GM12878 (cell line): ENCODE data around the gene RDM1. TPM values are rescaled to one million over a fixed set of nuclear protein-coding genes. Genes with fewer than 3 reads are reported as not detected.

Source experiments
- BRCA1 ChIP-seq: IDR thresholded peaks from 2 replicates; pipeline ENCODE4 v1.6.1; 2011; ENCODE audit warnings: low read depth, low read length, improper control_type of control experiment
- CTCF ChIP-seq, 3 experiments: IDR thresholded peaks in 2 of 3; conservative IDR thresholded peaks in 1 of 3; 2 replicates each; pipeline ENCODE4 v1.5.1; 2011; ENCODE audit warnings: low read depth in 3 of 3, low read length in 3 of 3, mild to moderate bottlenecking in 3 of 3, control low read depth in 2 of 3, moderate library complexity in 2 of 3, inconsistent platforms in 1 of 3, mixed read lengths in 1 of 3; ENCODE audit not compliant: control insufficient read depth in 2 of 3, insufficient read depth in 1 of 3; ENCODE audit errors: extremely low read depth in 1 of 3
- DPF2 ChIP-seq: fragments of 450-650 bp; IDR thresholded peaks from 2 replicates; pipeline ENCODE4 v1.6.1; 2017; ENCODE audit warnings: mild to moderate bottlenecking
- E2F4 ChIP-seq: IDR thresholded peaks from 2 replicates; pipeline ENCODE4 v1.6.1; 2012; ENCODE audit warnings: low read depth, low read length, improper control_type of control experiment
- EED ChIP-seq: sonication (generic); IDR thresholded peaks from 2 replicates; pipeline ENCODE4 v1.6.1; 2016; ENCODE audit warnings: antibody characterized with exemption, low read depth
- ETV6 ChIP-seq, 2 experiments: fragments of 450-650 bp in 1 of 2; IDR thresholded peaks in 1 of 2; conservative IDR thresholded peaks in 1 of 2; 2 replicates each; pipeline ENCODE4 v1.6.1; 2014; ENCODE audit warnings: antibody characterized with exemption in 1 of 2, borderline replicate concordance in 1 of 2, low read depth in 1 of 2, mild to moderate bottlenecking in 1 of 2, moderate library complexity in 1 of 2
- HCFC1 ChIP-seq: fragments of 150-350 bp; IDR thresholded peaks from 2 replicates; pipeline ENCODE4 v1.6.1; 2014; ENCODE audit warnings: low read length
- HDGF ChIP-seq: fragments of 450-650 bp; IDR thresholded peaks from 2 replicates; pipeline ENCODE4 v1.6.1; 2016; ENCODE audit warnings: antibody characterized with exemption
- IKZF2 ChIP-seq, 2 experiments: fragments of 450-650 bp; IDR thresholded peaks; 2 replicates each; pipeline ENCODE4 v1.6.1; 2017; ENCODE audit warnings: mild to moderate bottlenecking in 2 of 2, moderate library complexity in 2 of 2
- JUNB ChIP-seq: IDR thresholded peaks from 2 replicates; pipeline ENCODE4 v1.6.1; 2016; ENCODE audit warnings: antibody characterized with exemption, mild to moderate bottlenecking
- KAT2A ChIP-seq: conservative IDR thresholded peaks from 2 replicates; pipeline ENCODE4 v1.6.1; 2011; ENCODE audit warnings: low read depth, low read length; ENCODE audit not compliant: control insufficient read depth
- MXI1 ChIP-seq: fragments of 150-350 bp; IDR thresholded peaks from 2 replicates; pipeline ENCODE4 v1.6.1; 2011; ENCODE audit warnings: low read depth, mild to moderate bottlenecking, inconsistent platforms, low read length, improper control_type of control experiment
- MYB ChIP-seq: fragments of 150-350 bp; IDR thresholded peaks from 2 replicates; pipeline ENCODE4 v1.6.1; 2014; ENCODE audit warnings: mild to moderate bottlenecking, low read depth, low read length, borderline replicate concordance
- NFYB ChIP-seq: IDR thresholded peaks from 2 replicates; pipeline ENCODE4 v1.6.1; 2011; ENCODE audit warnings: low read depth, mild to moderate bottlenecking, low read length, improper control_type of control experiment, moderate library complexity; ENCODE audit not compliant: insufficient read depth
- NRF1 ChIP-seq: conservative IDR thresholded peaks from 2 replicates; pipeline ENCODE4 v1.6.1; 2011; ENCODE audit warnings: mild to moderate bottlenecking, low read depth, low read length, improper control_type of control experiment
- PAX5 ChIP-seq: IDR thresholded peaks from 2 replicates; pipeline ENCODE4 v1.6.1; 2011; ENCODE audit warnings: low read depth, low read length, borderline replicate concordance
- RELA ChIP-seq: fragments of 450-650 bp; IDR thresholded peaks from 2 replicates; pipeline ENCODE4 v1.8.0; 2014; ENCODE audit warnings: borderline replicate concordance; ENCODE audit not compliant: partially characterized antibody
- RUNX3 ChIP-seq: IDR thresholded peaks from 2 replicates; pipeline ENCODE4 v1.6.1; 2012; ENCODE audit warnings: low read length, inconsistent platforms
- SMAD5 ChIP-seq: IDR thresholded peaks from 2 replicates; pipeline ENCODE4 v1.6.1; 2016; ENCODE audit warnings: antibody characterized with exemption, low read depth
- SPI1 ChIP-seq: IDR thresholded peaks from 2 replicates; pipeline ENCODE4 v1.6.1; 2011; ENCODE audit warnings: low read depth, mild to moderate bottlenecking, low read length, moderate library complexity, borderline replicate concordance; ENCODE audit not compliant: insufficient read depth
- SREBF1 ChIP-seq: IDR thresholded peaks from 2 replicates; pipeline ENCODE4 v1.6.1; 2012; ENCODE audit warnings: mild to moderate bottlenecking, low read length
- TBL1XR1 ChIP-seq: IDR thresholded peaks from 2 replicates; pipeline ENCODE4 v1.6.1; 2012; ENCODE audit warnings: low read depth, low read length, improper control_type of control experiment
- WRNIP1 ChIP-seq: IDR thresholded peaks from 2 replicates; pipeline ENCODE4 v1.6.1; 2011; ENCODE audit warnings: low read depth, low read length, improper control_type of control experiment, borderline replicate concordance
- YY1 ChIP-seq: IDR thresholded peaks from 2 replicates; pipeline ENCODE4 v1.6.1; 2011; ENCODE audit warnings: low read depth, mild to moderate bottlenecking, low read length
- ZNF207 ChIP-seq: fragments of 450-650 bp; IDR thresholded peaks from 2 replicates; pipeline ENCODE4 v1.6.1; 2014; ENCODE audit warnings: antibody characterized with exemption, mild to moderate bottlenecking, borderline replicate concordance
- polyA plus RNA-seq, 11 experiments: library from polyadenylated mRNA; depleted of rRNA in 4 of 11; unstranded in 6 of 11; stranded (reverse) in 5 of 11; fragments of >200 nt; fragmentation: Nextera tagmentation in 4 of 11; fragmentation: Illumina TruSeq in 1 of 11; extraction: Ambion mirVana in 4 of 11; extraction: Trizol in 1 of 11; gene quantifications; 1 replicate in 1 of 11; 2 replicates in 10 of 11; pipeline versions ENCODE4 v1.2.1 to v1.2.3, GENCODE V29; 2011 to 2016; ENCODE audit warnings: inconsistent platforms in 2 of 11, missing spikeins in 2 of 11, low read depth in 1 of 11
- total RNA-seq, 4 experiments: library from RNA; depleted of rRNA in 3 of 4; stranded (reverse); fragments of >200 nt in 3 of 4; fragmentation: Illumina TruSeq in 1 of 4; extraction: Trizol in 1 of 4; gene quantifications; 2 replicates each; pipeline versions ENCODE4 v1.2.1 to v1.2.3, GENCODE V29; 2013 to 2021
- TF ChIP-seq, protein P1 (sequence below): fragments of 450-650 bp; formaldehyde crosslinking; IDR thresholded peaks from 2 replicates; pipeline ENCODE4 v1.4.0; 2022; ENCODE audit warnings: mild to moderate bottlenecking, moderate library complexity

RDM1 gene
- total and polyA plus RNA-seq, 10 of the 15 experiments (the other 5 are each of a cell fraction or from before 2014, with no cell fraction given) = 5.7 to 18.4 (median 10.7) TPM

- TF ChIP-seq, protein P1, sequence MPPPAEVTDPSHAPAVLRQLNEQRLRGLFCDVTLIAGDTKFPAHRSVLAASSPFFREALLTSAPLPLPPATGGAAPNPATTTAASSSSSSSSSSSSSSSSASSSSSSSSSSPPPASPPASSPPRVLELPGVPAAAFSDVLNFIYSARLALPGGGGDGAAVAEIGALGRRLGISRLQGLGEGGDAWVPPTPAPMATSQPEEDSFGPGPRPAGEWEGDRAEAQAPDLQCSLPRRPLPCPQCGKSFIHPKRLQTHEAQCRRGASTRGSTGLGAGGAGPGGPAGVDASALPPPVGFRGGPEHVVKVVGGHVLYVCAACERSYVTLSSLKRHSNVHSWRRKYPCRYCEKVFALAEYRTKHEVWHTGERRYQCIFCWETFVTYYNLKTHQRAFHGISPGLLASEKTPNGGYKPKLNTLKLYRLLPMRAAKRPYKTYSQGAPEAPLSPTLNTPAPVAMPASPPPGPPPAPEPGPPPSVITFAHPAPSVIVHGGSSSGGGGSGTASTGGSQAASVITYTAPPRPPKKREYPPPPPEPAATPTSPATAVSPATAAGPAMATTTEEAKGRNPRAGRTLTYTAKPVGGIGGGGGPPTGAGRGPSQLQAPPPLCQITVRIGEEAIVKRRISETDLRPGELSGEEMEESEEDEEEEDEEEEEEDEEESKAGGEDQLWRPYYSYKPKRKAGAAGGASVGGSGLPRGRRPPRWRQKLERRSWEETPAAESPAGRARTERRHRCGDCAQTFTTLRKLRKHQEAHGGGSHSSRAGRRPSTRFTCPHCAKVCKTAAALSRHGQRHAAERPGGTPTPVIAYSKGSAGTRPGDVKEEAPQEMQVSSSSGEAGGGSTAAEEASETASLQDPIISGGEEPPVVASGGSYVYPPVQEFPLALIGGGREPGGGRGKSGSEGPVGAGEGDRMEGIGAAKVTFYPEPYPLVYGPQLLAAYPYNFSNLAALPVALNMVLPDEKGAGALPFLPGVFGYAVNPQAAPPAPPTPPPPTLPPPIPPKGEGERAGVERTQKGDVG = no peak
- TF ChIP-seq MYB (no peak), NFYB (no peak), HDGF (peak; percentile 63; the same call in 1 of the 2 replicates), JUNB (no peak), TBL1XR1 (no peak), RELA (no peak), CTCF (IDR thresholded peaks at IDR 0.05 in 2 of 3, conservative IDR thresholded peaks at IDR 0.05 in 1 of 3; ENCODE audit: control insufficient read depth in 2 of 3, extremely low read depth in 1 of 3, insufficient read depth in 1 of 3, low read depth in 3 of 3, low read length in 3 of 3) (no peak), NRF1 (no peak), EED (peak; percentile 27; the same call in 1 of the 2 replicates), YY1 (peak; percentile 44; the same call in 1 of the 2 replicates), SPI1 (no peak), ETV6 (conservative IDR thresholded peaks at IDR 0.05 in 1 of 2, IDR thresholded peaks at IDR 0.05 in 1 of 2; ENCODE audit: borderline replicate concordance in 1 of 2, low read depth in 1 of 2) (peak in 1 of 2 experiments; percentile 58; a peak in 1 of 4 replicates), IKZF2 (IDR thresholded peaks at IDR 0.05) (peak in 1 of 2 experiments; percentile 28; a peak in 1 of 4 replicates), KAT2A (no peak), WRNIP1 (no peak), HCFC1 (no peak), SREBF1 (no peak), MXI1 (no peak), BRCA1 (no peak), E2F4 (no peak), SMAD5 (no peak), RUNX3 (peak; percentile 38; the same call in 1 of the 2 replicates), PAX5 (no peak), DPF2 (0 out of 2 replicates have a peak, but pooled peaks have one; percentile 27), ZNF207 (no peak)
Measured at GRCh38 chr17:35875072-35875799, 55.3 kb downstream of the RDM1 start (continued).
